Esophagus squamous epithelium (tissue), 5 donors: ENCODE measurements around the gene USP28. TPM values are rescaled to one million over a fixed set of nuclear protein-coding genes. Genes with fewer than 3 reads are reported as not detected.

Source experiments
- DNase-seq: peaks from one replicate; lab custom pipeline; 2025; lab: John Stamatoyannopoulos, UW
- H3K27ac ChIP-seq, 4 donors: fragments of 200-600 bp; sonication (generic); one replicate each; pipeline ENCODE4 v1.5.1; 2016 to 2019; ENCODE audit warnings: mild to moderate bottlenecking in 1 of 4
- H3K27me3 ChIP-seq, 4 donors: fragments of 200-600 bp; sonication (generic); 1 replicate in 3 of 4; 2 replicates in 1 of 4; pipeline versions ENCODE4 v1.5.1 to v1.6.0; 2017 to 2021; ENCODE audit warnings: antibody characterized with exemption in 1 of 4
- H3K36me3 ChIP-seq, 3 donors: fragments of 200-600 bp; sonication (generic); one replicate each; pipeline ENCODE4 v1.5.1; 2016 to 2019
- H3K4me1 ChIP-seq, 3 donors: fragments of 200-600 bp; sonication (generic); one replicate each; pipeline ENCODE4 v1.5.1; 2017 to 2019
- H3K4me3 ChIP-seq, 4 donors: fragments of 200-600 bp; sonication (generic); 1 replicate in 3 of 4; 2 replicates in 1 of 4; pipeline ENCODE4 v1.5.1; 2016 to 2019; ENCODE audit warnings: mild to moderate bottlenecking in 2 of 4, moderate library complexity in 1 of 4
- H3K9me3 ChIP-seq, 3 donors: fragments of 200-600 bp; sonication (generic); one replicate each; pipeline ENCODE4 v1.5.1; 2016 to 2019
- CTCF ChIP-seq, 6 experiments: fragments of 450-650 bp in 4 of 6; fragments of 200-600 bp in 2 of 6; sonication (generic) in 2 of 6; IDR thresholded peaks; one replicate each; pipeline ENCODE4 v1.5.1; 2016 to 2019; ENCODE audit warnings: antibody characterized with exemption in 6 of 6, mild to moderate bottlenecking in 4 of 6, moderate library complexity in 4 of 6
- POLR2A ChIP-seq, 4 donors: fragments of 450-650 bp; IDR thresholded peaks; one replicate each; pipeline ENCODE4 v1.6.1; 2017; ENCODE audit warnings: antibody characterized with exemption in 4 of 4, mild to moderate bottlenecking in 4 of 4, moderate library complexity in 3 of 4
- WGBS, 2 donors: methylation state at CpG; one replicate each; pipeline ENCODE4 v1.1.5; 2018; 5-methylcytosine and 5-hydroxymethylcytosine counted together
- intact Hi-C: fragments of 100-400 bp; cut with DNase I; formaldehyde crosslinking; loops from one replicate; pipeline ENCODE4 v1.15.0; 2022
- total RNA-seq, 4 donors: library from RNA; depleted of rRNA; stranded (reverse); fragments of >200 nt; gene quantifications; one replicate each; pipeline ENCODE4 v1.1.0, GENCODE V29; 2016
- donor health status: DM: yes; HTN: yes; CAD: no.

USP28 gene
- total RNA-seq, 4 donors from 2014 or later, result 11.4 to 38.6 (median 16.0) TPM

- WGBS, 2 donors, result 29 to 32% methylated on average over 5 of the region's 5 CpGs
- intact Hi-C loops, result no loop called here
- no peaks in the 10 kb centered on the region for H3K27me3 ChIP-seq
- no peak overlapping the region for H3K27ac ChIP-seq
- no peaks in the 10 kb centered on the region for H3K9me3 ChIP-seq
- DNase-seq, result no peak
- no peak overlapping the region for H3K4me3 ChIP-seq
- no peak for TF ChIP-seq POLR2A (IDR thresholded peaks at IDR 0.05)
- no peak for TF ChIP-seq CTCF (IDR thresholded peaks at IDR 0.05)
- H3K4me1 ChIP-seq, result peaks cover 0 to 16% (median 0%) of the 10 kb centered on the region in 3 donors
- H3K36me3 ChIP-seq, result peaks cover 0 to 10% (median 0%) of the 10 kb centered on the region in 3 donors
Observed at GRCh38 chr11:113862435-113862834, 12.9 kb downstream of the USP28 start.

- no peak for TF ChIP-seq POLR2A (IDR thresholded peaks at IDR 0.05)
- TF ChIP-seq CTCF (IDR thresholded peaks at IDR 0.05), result no peak
- Histone ChIP-seq H3K4me1 (peaks cover 0 to 16% (median 0%) of the 10 kb centered on the region in 3 donors), H3K27me3 (no peaks in the 10 kb centered on the region), H3K4me3 (no peak overlapping the region), H3K27ac (peak overlapping the region; percentile 1 to 38 (median 18)), H3K9me3 (no peaks in the 10 kb centered on the region), H3K36me3 (peaks cover 0 to 1% (median 0%) of the 10 kb centered on the region in 3 donors)
- intact Hi-C loops, result no loop called here
- no peak for DNase-seq
Observed at GRCh38 chr11:113859665-113860064, 15.7 kb downstream of the USP28 start.

- 65 to 77% methylated on average over 5 of the region's 5 CpGs for WGBS, 2 donors
- TF ChIP-seq POLR2A (IDR thresholded peaks at IDR 0.05), result no peak
- TF ChIP-seq CTCF (IDR thresholded peaks at IDR 0.05), result no peak
- no peak overlapping the region for H3K27ac ChIP-seq
Observed at GRCh38 chr11:113856966-113857759, 18.2 kb downstream of the USP28 start.

GRCh38 chr11:113855803-113856202, 19.6 kb downstream of the USP28 start:
- peaks cover 0 to 16% (median 0%) of the 10 kb centered on the region in 3 donors for H3K4me1 ChIP-seq
- no peak for DNase-seq
- 92 to 99% methylated on average over 6 of the region's 6 CpGs for WGBS, 2 donors
- no peak overlapping the region for H3K4me3 ChIP-seq
- H3K27ac ChIP-seq, result no peak overlapping the region
- H3K27me3 ChIP-seq, result no peaks in the 10 kb centered on the region
- no peak for TF ChIP-seq POLR2A (IDR thresholded peaks at IDR 0.05)
- TF ChIP-seq CTCF (IDR thresholded peaks at IDR 0.05), result no peak
- intact Hi-C loops, result no loop called here
- peaks cover 0 to 23% (median 6%) of the 10 kb centered on the region in 3 donors for H3K36me3 ChIP-seq
- H3K9me3 ChIP-seq, result no peaks in the 10 kb centered on the region

More at GRCh38 chr11:113856966-113857759, 18.2 kb downstream of the USP28 start:
- intact Hi-C loops, result no loop called here
- DNase-seq, result no peak
- no peak overlapping the region for H3K4me3 ChIP-seq
- no peaks in the 10 kb centered on the region for H3K9me3 ChIP-seq
- H3K27me3 ChIP-seq, result no peaks in the 10 kb centered on the region
- peaks cover 0 to 16% (median 0%) of the 10 kb centered on the region in 3 donors for H3K4me1 ChIP-seq
- H3K36me3 ChIP-seq, result peaks cover 0 to 9% (median 2%) of the 10 kb centered on the region in 3 donors

- H3K27me3 ChIP-seq, result no peaks in the 10 kb centered on the region
- intact Hi-C loops, result no loop called here
- no peak for DNase-seq
- H3K4me1 ChIP-seq, result no peaks in the 10 kb centered on the region
- 87 to 94% methylated on average over 5 of the region's 5 CpGs for WGBS, 2 donors
- H3K4me3 ChIP-seq, result no peak overlapping the region
- H3K9me3 ChIP-seq, result no peaks in the 10 kb centered on the region
- no peak overlapping the region for H3K27ac ChIP-seq
- peaks cover 0 to 50% (median 6%) of the 10 kb centered on the region in 3 donors for H3K36me3 ChIP-seq
- TF ChIP-seq CTCF (IDR thresholded peaks at IDR 0.05) (no peak), POLR2A (IDR thresholded peaks at IDR 0.05) (no peak)
Observed at GRCh38 chr11:113850188-113850587, 25.2 kb downstream of the USP28 start.
